Ovary (tissue), 9 donors: ENCODE measurements around the gene FARS2. TPM values are rescaled to one million over a fixed set of nuclear protein-coding genes. Genes with fewer than 3 reads are reported as not detected.

Experiments used
- DNase-seq, 5 donors: peaks; one replicate each; pipeline ENCODE4 v3.0.0-alpha.2; 2019 to 2020
- H3K27ac ChIP-seq, 2 donors: fragments of 200-600 bp; one replicate each; pipeline versions ENCODE4 v1.5.1 to v1.8.0; 2019 to 2022
- H3K27me3 ChIP-seq: fragments of 200-600 bp; one replicate; pipeline ENCODE4 v1.8.0; 2022
- H3K36me3 ChIP-seq: fragments of 200-600 bp; sonication (generic); one replicate; pipeline ENCODE4 v1.5.1; 2019
- H3K4me1 ChIP-seq: one replicate; pipeline ENCODE4 v1.8.1; 2013; ENCODE audit warnings: mild to moderate bottlenecking, moderate library complexity; ENCODE audit not compliant: insufficient read depth
- H3K4me3 ChIP-seq: fragments of 200-600 bp; sonication (generic); one replicate; pipeline ENCODE4 v1.5.1; 2017
- H3K9me3 ChIP-seq, 2 donors: fragments of 200-600 bp in 1 of 2; sonication (generic) in 1 of 2; one replicate each; pipeline versions ENCODE4 v1.5.1 to v1.8.1; 2013 to 2019; ENCODE audit warnings: mild to moderate bottlenecking in 1 of 2, moderate library complexity in 1 of 2
- CTCF ChIP-seq, 3 donors: fragments of 450-650 bp in 2 of 3; fragments of 200-600 bp in 1 of 3; IDR thresholded peaks; one replicate each; pipeline versions ENCODE4 v1.5.1 to v1.8.0; 2016 to 2022; ENCODE audit warnings: antibody characterized with exemption in 3 of 3, mild to moderate bottlenecking in 1 of 3
- EP300 ChIP-seq: sonication (generic); formaldehyde crosslinking; IDR thresholded peaks from one replicate; pipeline ENCODE4 v1.6.1; 2017; ENCODE audit warnings: antibody characterized with exemption
- POLR2A ChIP-seq: fragments of 450-650 bp; IDR thresholded peaks from one replicate; pipeline ENCODE4 v1.6.1; 2017; ENCODE audit warnings: antibody characterized with exemption, mild to moderate bottlenecking, moderate library complexity
- WGBS, 3 donors: extraction: QIAGEN DNeasy Blood & Tissue Kit in 1 of 3; methylation state at CpG; one replicate each; pipeline versions ENCODE4 v1.1.5 to v1.1.7; 2013 to 2017; 5-methylcytosine and 5-hydroxymethylcytosine counted together
- intact Hi-C, 4 donors: fragments of 100-400 bp; cut with DNase I; formaldehyde crosslinking; loops; one replicate each; pipeline versions ENCODE4 v1.11.0 to v1.15.1; 2022 to 2023
- polyA plus RNA-seq, 2 donors: library from polyadenylated mRNA; stranded (reverse); fragments of 200-250 nt in 1 of 2; fragments of 350-450 nt in 1 of 2; fragmentation: Illumina TruSeq in 1 of 2; extraction: RNeasy Lipid Tissue Mini Kit (QIAGEN cat#74804) in 1 of 2; gene quantifications; one replicate each; pipeline ENCODE4 v1.2.3, GENCODE V29; 2013 to 2014
- total RNA-seq, 7 donors: library from RNA; depleted of rRNA in 2 of 7; stranded (reverse); fragments of >200 nt in 2 of 7; fragmentation: NEBNext Ultra II Directional in 3 of 7; extraction: Animal tissue kit (Norgen Biotek cat#: 25700) in 3 of 7; gene quantifications; one replicate each; pipeline versions ENCODE4 v1.1.0 to v1.2.4, GENCODE V29; 2016 to 2023
- donor health status: DM: no; HTN: no; CAD: no; lungs with moderate emphysema.
- donor health status: DM: no; HTN: no; CAD: no.
- donor health status: Bipolar disorder and iron deficiency.
- donor health status: DM: yes; HTN: yes; CAD: no.
- donor health status: DM: no; HTN: no; CAD: no.
- donor health status: DM: yes; HTN: yes; CAD: no.

FARS2 gene
- total and polyA plus RNA-seq, 9 donors, result 9.2 to 17.5 (median 11.0) TPM

DNA sequence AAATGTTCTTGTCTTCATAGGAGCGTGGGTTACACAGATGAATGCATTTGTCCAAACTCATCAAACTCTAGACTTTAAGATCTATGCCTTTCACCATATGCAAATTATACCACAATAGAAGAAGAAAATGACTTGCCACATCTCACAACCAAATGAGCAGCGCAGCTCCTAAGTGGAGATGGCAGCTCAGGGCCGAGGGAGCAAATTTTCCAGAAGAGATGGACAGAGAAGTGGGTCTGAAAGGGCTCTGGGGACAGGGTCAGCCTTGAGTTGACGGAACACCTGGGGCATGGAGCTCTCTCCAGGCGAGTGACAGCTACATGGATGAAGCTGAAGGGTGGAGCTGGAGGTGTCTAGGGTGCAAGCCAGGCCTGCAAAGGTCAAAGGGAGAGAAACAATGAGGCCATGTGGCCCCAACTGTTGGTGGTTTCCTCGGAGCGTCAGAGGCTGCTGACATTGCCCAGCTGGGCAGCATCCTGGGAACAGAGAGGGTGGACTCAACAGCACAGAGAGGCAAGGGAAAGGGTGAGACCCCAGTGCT lies 517.1 kb downstream of the FARS2 start:
- 73 to 83% (median 83%) methylated on average over 7 of the region's 7 CpGs for WGBS, 3 donors
- intact Hi-C loops, result no loop called here
- no peaks in the 10 kb centered on the region for H3K9me3 ChIP-seq
- H3K4me3 ChIP-seq, result no peak overlapping the region
- no peaks in the 10 kb centered on the region for H3K27me3 ChIP-seq
- H3K4me1 ChIP-seq, result no peaks in the 10 kb centered on the region
- no peak for DNase-seq
- no peak for TF ChIP-seq CTCF (IDR thresholded peaks at IDR 0.05)
- no peak for TF ChIP-seq EP300
- no peak for TF ChIP-seq POLR2A
- H3K27ac ChIP-seq, result no peak overlapping the region
- H3K36me3 ChIP-seq, result no peaks in the 10 kb centered on the region

DNA sequence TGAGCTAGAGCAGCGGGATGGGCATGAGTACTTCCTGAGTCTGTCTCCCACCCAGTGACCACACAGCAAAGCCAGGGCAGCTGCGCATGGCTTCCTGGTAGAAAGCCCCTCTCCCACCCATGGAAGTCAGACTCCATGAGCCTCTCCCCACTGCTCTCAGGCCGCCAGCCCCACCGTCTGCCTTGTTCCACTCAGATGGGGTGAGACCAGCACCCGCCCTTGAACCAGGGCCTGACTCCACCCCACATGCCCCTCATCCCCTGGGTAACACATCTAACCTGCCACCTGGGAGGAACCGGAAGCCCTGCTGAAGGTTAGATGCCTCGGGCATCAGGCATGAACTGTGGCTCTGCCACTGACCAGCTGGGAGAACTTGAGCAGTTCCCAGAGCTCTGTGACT lies 517.6 kb downstream of the FARS2 start:
- 92 to 96% (median 93%) methylated on average over 7 of the region's 7 CpGs for WGBS, 3 donors
- H3K36me3 ChIP-seq, result no peaks in the 10 kb centered on the region
- H3K4me3 ChIP-seq, result no peak overlapping the region
- no peak for DNase-seq
- no peaks in the 10 kb centered on the region for H3K9me3 ChIP-seq
- TF ChIP-seq POLR2A, result no peak
- no peaks in the 10 kb centered on the region for H3K27me3 ChIP-seq
- intact Hi-C loops, result no loop called here
- H3K27ac ChIP-seq, result no peak overlapping the region
- no peaks in the 10 kb centered on the region for H3K4me1 ChIP-seq

- Histone ChIP-seq H3K36me3 (no peaks in the 10 kb centered on the region), H3K4me1 (no peaks in the 10 kb centered on the region), H3K27me3 (no peaks in the 10 kb centered on the region), H3K27ac (no peak overlapping the region), H3K4me3 (no peak overlapping the region), H3K9me3 (no peaks in the 10 kb centered on the region)
- TF ChIP-seq CTCF (IDR thresholded peaks at IDR 0.05) (no peak), EP300 (no peak), POLR2A (no peak)
- 94 to 97% (median 96%) methylated on average over 6 of the region's 6 CpGs for WGBS, 3 donors
- intact Hi-C loops, result no loop called here
- DNase-seq, result no peak
These were observed 519.7 kb downstream of the FARS2 start for GRCh38 chr6:5781019-5781418.

DNA sequence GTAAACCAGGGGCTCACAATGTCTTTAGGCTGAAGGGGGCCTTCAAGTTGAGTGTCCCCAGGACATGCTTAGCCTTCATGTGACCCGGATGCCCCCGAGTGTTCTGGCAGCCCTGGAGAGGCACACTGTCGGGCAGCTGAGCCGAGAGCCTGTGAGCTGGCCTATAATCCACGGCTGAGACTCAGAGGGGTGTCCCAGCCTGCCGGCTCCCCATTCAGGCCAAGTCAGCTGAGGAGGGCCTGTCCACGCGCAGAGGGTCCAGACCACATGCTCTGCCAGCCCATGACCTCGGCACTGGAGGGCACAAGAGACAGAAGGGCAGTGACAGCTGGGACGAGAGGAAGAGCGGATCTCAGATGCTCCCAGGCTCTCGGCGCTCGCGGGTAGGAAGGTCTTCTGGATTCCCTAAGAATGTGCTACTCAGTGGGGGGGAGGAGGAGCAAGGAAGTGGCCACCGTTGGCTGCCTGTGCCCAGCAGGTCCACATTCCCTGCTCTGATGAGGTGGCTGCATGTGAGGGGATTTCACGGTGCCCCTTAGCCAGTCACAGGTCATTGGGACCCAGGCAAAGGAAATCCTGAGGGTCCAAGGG lies 520.7 kb downstream of the FARS2 start:
- no peaks in the 10 kb centered on the region for H3K36me3 ChIP-seq
- TF ChIP-seq CTCF (IDR thresholded peaks at IDR 0.05), result no peak
- TF ChIP-seq EP300, result no peak
- no peak for TF ChIP-seq POLR2A
- no peaks in the 10 kb centered on the region for H3K4me1 ChIP-seq
- no peaks in the 10 kb centered on the region for H3K9me3 ChIP-seq
- no peak overlapping the region for H3K27ac ChIP-seq
- DNase-seq, result no peak
- H3K4me3 ChIP-seq, result no peak overlapping the region
- intact Hi-C loops, result no loop called here
- 84 to 88% (median 85%) methylated on average over 17 of the region's 17 CpGs for WGBS, 3 donors
- no peaks in the 10 kb centered on the region for H3K27me3 ChIP-seq

DNA sequence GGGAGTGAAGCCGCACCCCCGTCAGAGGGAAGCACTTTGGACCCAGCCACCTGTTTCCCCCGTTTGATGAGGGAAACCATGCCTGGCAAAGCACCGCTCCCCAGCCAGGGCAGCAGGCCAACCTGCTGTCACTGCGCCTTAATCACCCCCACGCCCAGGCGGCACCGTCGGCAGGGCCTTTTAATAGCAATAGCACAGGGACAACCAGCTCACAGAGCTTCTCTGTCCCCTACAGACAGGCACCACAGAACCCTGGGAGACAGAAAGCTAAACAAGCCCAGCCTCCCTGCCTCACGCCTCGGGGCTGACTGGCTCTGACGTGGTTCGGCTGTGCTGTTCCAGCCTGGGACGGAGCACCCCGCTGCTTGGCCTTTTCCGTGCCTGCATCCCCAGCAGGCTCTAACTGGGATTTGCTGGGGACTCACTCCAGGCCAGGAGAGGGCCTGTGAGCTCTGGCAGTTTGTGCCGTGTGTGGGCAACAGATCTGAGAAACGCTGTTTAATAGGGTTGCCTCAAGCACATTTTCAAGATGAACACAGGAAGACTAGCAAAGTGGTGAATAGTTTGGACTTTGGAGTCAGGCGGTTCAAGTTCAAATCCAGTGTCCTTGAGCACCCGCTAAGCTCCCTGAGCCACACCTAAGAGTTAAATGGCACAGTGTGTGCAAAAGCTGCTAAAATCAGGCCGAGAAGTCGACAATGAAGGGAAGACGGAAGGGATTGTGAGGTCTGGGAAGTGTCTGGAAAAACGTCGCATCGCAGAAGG lies 521.7 kb downstream of the FARS2 start:
- TF ChIP-seq POLR2A (no peak), CTCF (IDR thresholded peaks at IDR 0.05) (no peak), EP300 (no peak)
- no peak overlapping the region for H3K4me3 ChIP-seq
- no peaks in the 10 kb centered on the region for H3K36me3 ChIP-seq
- intact Hi-C loops, result no loop called here
- WGBS, 3 donors, result 74 to 78% (median 78%) methylated on average over 26 of the region's 26 CpGs
- H3K27ac ChIP-seq, result no peak overlapping the region
- no peaks in the 10 kb centered on the region for H3K4me1 ChIP-seq
- DNase-seq, result no peak
- H3K27me3 ChIP-seq, result no peaks in the 10 kb centered on the region
- no peaks in the 10 kb centered on the region for H3K9me3 ChIP-seq
